HG03575 (cell line): ENCODE data around the gene SLC4A1AP.

Experiments used
- ATAC-seq: cut with Tn5 transposase; IDR thresholded peaks from one replicate; pipeline ENCODE4 v1.9.1; 2021; ENCODE audit not compliant: unreplicated experiment, insufficient number of reproducible peaks, low FRiP score; ENCODE audit errors: extremely low read depth

Gene SLC4A1AP

DNA sequence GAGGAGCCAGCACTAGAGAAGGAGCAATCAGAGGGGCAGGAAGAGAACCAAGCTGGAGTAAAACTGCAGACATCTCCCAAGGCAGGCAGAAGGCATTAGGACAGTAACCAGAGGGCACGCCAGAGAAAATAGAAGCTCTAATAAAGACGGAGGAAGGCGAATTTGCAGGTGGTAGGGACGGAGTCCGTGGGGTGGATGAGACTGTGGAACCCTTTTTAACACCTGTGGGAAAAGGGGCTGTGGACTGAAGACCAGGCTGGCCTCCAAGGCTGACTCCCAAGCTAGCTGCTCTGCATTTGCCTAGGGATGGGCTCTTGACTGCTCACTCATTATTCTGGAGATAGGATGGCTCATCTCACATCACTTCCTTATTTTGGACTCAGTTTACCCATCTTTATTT is 49.5 kb downstream of the SLC4A1AP start:
- ATAC-seq, result no peak

DNA sequence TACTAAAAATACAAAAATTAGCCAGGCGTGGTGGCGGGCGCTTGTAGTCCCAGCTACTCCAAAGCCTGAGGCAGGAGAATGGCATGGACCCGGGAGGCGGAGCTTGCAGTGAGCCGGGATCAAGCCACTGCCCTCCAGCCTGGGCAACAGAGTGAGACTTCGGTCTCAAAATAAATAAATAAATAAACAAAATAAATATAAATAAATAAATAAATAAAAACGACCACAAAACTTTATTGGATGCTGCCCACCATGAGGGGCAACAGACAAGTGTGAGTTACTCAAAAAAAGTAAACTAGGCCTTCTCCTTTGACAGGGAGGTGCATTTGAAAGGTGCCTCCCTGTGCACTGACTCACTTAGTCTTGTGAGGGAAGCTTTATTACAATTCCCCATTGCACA is 50.4 kb downstream of the SLC4A1AP start:
- ATAC-seq, result no peak

DNA sequence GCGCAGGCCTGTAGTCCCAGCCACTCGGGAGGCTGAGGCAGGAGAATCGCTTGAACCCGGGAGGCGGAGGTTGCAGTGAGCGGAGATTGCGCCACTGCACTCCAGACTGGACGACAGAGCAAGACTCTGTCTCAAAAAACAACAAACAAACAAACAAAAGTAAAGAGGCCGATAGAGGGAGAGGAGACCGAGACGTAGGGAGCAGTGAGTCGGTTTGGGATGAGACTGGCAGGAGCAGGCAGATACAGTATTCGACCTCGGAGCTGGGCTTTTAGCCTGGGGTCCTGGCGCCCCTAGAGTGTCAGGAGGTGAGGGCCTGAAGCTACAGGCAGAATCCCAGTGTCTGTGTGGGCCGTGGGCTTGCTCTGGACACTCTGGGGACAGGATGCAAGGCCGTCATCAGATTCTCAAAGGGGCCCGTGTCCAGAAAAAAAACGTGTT is 51.2 kb downstream of the SLC4A1AP start:
- no peak for ATAC-seq

DNA sequence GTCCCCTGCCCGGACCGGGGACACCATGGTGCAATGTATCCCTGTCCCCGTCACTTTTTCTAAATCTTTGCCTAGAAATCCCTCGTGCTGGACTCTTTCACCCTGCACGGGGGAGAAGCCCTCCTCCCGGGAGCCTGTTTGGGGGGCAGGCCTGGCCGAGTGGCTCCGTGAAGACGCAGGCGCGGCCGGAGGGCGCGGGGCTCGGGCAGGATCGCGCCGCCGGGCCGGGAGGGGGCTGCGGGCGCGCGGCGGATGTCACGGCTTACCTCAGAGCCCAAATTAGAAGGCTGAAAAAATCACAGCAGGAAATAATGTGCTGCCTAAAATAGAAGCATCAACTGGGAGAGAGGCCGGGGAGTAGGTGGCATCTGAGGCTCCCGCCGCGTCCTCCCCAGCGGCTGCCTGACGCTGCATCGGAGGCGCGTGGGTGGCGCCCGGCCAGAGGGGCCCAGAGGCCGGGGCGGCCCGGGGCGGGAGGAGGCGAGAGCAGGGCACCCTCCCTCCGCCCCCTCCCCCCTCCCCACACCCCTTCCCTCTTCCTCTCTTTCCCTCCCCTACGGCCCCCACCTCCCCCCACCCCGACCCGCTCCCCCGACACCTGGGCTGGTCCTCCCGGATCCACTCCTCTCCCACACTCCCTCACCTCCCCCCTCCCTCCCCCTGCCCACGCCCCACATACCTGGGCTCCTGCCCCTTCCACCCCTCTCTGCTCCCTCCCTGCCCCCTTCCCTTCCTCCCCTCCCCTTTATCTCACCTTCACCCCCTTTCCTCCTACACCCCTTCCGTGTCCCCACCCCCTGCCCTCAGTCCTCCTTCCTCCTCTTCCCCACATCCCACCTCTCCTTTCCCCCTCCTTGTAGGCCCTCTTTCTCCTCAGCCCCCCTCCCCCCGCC is 51.9 kb downstream of the SLC4A1AP start:
- no peak for ATAC-seq

- no peak for ATAC-seq
Observed at GRCh38 chr2:27716301-27717069, 52.8 kb downstream of the SLC4A1AP start.

GRCh38 chr2:27717070-27717795 is 53.5 kb downstream of the SLC4A1AP start:
- no peak for ATAC-seq

DNA sequence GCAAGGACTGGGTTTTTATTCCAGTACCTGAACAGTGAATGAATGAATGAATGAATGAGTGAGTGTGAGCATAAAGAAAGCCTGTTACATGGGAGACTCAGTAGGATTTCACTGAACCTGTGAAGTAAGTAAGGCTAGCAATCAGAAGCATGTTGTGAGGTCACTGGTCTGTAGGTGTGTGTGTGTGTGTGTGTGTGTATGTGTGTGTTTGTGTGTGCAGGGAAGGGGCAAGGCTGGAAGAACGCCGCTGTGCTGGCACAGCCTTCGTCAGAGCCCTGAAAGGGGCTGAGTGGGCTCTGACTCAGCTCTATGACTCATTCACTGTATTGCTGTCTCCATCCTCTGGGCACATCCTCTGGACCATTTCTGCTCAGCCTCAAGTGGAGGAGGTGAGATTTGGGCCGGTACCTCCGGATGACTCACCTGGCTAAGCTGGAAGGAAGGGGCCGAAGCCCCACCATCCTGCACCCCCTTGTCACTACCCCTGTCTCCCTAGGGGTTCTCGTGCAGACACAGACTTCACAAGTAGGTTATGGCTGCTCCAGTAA is 56.4 kb downstream of the SLC4A1AP start:
- ATAC-seq, result no peak

GRCh38 chr2:27721335-27721734 is 57.6 kb downstream of the SLC4A1AP start:
- ATAC-seq, result no peak

DNA sequence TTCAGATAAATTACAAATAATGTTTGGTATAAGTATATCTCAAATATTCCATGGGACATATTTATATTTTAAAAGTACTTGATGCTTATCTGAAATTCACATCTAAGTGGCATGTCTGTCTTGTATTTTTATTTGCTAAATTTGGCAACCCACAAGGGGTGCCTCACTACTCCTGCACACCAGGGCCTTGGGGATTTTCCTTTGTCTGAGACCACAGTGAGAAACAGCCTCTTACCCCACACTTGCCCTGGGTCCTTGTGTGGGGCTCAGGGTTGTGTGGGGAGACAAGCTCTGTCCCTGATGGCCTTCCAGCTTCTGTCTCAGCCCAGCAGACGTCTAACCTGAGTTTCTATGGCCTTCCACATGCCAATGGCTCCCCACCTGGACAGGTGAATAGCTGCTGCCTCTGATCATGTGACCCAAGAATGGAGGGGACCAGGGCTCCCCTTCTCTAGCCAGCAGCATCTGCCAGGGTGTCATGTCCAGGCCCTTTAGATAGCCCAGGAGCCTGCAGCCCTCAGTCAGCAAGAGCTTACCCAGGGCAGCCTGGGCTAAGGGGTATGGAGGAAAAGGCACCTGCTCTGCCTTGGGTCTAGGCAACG is 58.3 kb downstream of the SLC4A1AP start:
- no peak for ATAC-seq

DNA sequence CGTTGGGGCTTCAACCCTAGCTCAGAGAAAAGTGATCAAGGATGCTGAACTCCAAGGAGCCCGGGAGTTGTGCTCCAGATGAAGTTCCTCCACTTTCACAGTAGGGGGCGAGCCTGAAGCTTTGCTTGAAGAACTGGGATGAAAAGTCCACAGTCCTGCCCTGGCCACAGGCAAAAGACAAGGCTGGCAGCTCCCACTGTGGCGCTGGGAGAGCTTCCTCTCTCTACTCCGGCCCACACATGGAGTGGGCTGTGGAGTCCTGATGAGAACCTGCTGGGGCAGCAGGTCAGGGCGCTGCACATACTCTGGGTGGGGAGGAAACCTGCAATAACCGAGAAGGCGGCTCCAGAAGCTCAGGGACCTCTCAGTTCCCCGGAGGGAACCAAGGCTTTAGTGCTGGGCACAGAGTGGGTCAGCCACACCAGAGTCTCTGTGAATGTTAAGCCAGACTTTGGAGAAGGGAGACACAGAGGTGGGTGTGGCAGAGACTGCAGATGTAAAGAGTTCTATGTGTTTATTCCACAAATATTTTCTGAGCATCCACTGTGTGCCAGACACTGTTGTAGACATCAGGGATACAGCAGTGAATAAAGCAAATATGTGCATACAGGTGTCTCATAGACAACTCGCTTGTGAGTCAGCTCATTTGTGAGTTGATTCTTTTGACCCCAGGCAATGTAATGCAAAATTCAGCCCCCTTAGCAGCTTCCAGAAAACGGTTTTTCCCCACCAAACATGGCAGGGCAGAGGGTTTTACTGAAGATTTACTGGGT is 59.9 kb downstream of the SLC4A1AP start:
- no peak for ATAC-seq

DNA sequence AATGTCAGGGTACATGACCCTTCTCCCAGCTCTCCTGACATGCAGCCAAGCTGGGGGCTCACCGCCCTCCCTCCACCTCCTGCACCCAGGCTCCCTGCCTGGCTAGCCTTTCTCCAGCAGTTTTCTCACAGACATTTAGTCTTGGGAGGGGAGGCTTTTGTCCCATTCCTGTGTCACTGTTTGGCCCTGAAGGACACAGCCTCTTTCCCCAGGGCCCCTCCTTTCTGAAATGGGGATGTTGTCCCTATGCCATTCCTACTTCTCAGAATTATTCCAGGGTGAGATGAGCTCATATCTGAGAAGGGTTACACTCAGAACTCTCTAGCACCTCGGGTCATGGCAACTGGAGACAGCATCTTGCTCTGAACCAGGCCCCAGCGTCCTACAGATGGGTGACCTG is 60.5 kb downstream of the SLC4A1AP start:
- ATAC-seq, result no peak

GRCh38 chr2:27724905-27725701 is 61.4 kb downstream of the SLC4A1AP start:
- ATAC-seq, result no peak

- ATAC-seq, result no peak
Observed at GRCh38 chr2:27727257-27727656, 63.6 kb downstream of the SLC4A1AP start.

DNA sequence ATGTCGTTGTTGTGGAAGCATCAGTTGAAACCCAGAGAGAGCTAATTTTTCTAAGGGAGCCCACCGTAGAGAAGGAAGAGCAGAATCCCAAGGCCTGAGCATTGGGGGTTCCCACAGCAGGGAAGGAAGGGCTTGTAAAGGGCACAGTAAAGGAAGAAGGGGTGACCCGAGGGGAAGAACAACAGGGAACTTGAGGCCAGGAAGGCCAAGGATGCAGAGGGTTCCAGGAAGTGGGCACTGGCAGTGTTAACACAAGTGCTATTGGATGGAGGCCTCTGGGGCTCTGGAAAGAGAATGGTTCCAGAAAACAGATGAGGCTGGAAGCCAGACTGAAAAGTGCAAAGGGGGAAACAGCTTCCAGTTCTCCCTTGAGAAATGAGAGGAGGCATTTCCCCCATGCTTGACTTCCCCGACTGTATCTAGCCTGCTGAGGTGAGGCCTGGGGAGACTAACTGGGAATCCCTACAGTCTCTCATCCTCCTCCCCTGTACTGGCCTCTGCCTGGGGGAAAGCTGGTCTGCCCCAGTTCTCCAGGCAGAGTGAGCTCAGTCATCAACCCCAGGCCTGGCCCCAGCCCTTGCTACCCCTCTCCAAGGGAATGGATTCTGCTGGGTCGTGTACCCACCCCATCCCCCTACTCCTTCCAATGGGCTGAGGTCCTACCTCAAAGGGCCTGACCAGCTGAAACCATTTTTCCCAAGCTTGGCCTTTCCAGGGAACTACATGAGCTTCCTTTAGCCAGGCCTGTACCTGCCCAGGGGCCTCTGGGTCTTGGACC is 64.6 kb downstream of the SLC4A1AP start:
- no peak for ATAC-seq

- ATAC-seq, result no peak
Observed at GRCh38 chr2:27729198-27729597, 65.5 kb downstream of the SLC4A1AP start.

GRCh38 chr2:27729614-27730013 is 65.9 kb downstream of the SLC4A1AP start:
- no peak for ATAC-seq

DNA sequence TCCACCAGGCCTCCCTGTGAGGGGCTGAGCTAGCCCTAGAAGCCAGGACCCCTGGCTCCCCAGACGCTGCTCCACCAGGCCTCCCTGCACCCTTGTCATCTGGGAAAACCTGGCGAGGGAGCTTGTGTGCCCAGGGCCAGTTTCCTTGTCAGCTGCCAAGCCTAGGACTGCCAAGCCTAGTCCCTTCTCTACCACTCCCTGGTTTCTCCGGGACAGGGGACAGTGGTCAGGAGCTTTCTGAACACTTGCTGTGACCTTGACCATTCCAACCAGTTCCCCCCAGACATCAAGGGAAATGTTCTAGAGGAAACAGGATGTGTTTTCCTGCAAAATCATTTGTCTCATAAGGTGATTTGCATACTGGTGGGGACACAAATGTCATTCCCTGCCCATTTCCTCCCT is 66.6 kb downstream of the SLC4A1AP start:
- ATAC-seq, result no peak
